ENCODE results near the gene PRX.
"Not testable (repeated sequence)": the region's sequence is repeated elsewhere in the genome, so short reads cannot be mapped to it uniquely, and the experiment has no call there.

The PRX gene

GRCh38 chr19:40432760-40433159, 19.6 kb upstream of the PRX start:
- H3K36me3 ChIP-seq (ENCODE audit: insufficient read depth, low read depth, low read length); H3K4me1 ChIP-seq (ENCODE audit: insufficient read depth, low read length); H3K9me3 ChIP-seq (ENCODE audit: insufficient read depth, low read depth, low read length); H3K27me3 ChIP-seq (ENCODE audit: insufficient read depth, low read length): not testable (repeated sequence)
- Histone ChIP-seq H3K9ac (ENCODE audit: low read depth, low read length) (peak overlapping the region; percentile 87; the same call in 1 of the 2 replicates), H3K4me3 (ENCODE audit: low read length) (peak overlapping the region; percentile 68; the same call in 1 of the 2 replicates), H3K27ac (ENCODE audit: low read length) (peak overlapping the region; percentile 89)

- Histone ChIP-seq H3K4me1 (ENCODE audit: insufficient read depth, low read length) (peaks cover 6% of the 10 kb centered on the region; the same call in 1 of the 2 replicates), H3K9ac (ENCODE audit: low read depth, low read length) (no peak overlapping the region), H3K4me3 (ENCODE audit: low read length) (no peak overlapping the region), H3K27ac (ENCODE audit: low read length) (no peak overlapping the region), H3K9me3 (ENCODE audit: insufficient read depth, low read depth, low read length) (no peaks in the 10 kb centered on the region), H3K36me3 (ENCODE audit: insufficient read depth, low read depth, low read length) (no peaks in the 10 kb centered on the region), H3K27me3 (ENCODE audit: insufficient read depth, low read length) (no peaks in the 10 kb centered on the region)
These were observed 18.5 kb upstream of the PRX start for GRCh38 chr19:40431698-40432097.

DNA sequence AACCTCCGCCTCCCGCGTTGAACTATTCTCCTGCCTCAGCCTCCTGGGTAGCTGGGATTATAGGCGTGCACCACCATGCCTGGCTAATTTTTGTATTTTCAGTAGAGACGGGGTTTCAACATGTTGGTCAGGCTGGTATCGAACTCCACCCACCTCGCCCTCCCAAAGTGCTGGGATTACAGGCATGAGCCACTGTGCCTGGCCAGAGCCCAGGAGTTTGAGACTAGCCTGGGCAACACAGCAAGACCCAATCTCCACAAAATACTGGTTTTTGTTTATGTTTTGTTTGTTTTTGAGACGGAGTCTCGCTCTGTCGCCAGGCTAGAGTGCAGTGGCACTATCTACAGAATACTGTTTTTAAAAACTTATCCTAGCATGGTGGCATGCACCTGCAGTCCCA, 17.1 kb upstream of the PRX start:
- H3K27ac ChIP-seq (ENCODE audit: low read length); H3K4me3 ChIP-seq (ENCODE audit: low read length); H3K36me3 ChIP-seq (ENCODE audit: insufficient read depth, low read depth, low read length); H3K27me3 ChIP-seq (ENCODE audit: insufficient read depth, low read length); H3K9ac ChIP-seq (ENCODE audit: low read depth, low read length); H3K9me3 ChIP-seq (ENCODE audit: insufficient read depth, low read depth, low read length); H3K4me1 ChIP-seq (ENCODE audit: insufficient read depth, low read length): not testable (repeated sequence)

DNA sequence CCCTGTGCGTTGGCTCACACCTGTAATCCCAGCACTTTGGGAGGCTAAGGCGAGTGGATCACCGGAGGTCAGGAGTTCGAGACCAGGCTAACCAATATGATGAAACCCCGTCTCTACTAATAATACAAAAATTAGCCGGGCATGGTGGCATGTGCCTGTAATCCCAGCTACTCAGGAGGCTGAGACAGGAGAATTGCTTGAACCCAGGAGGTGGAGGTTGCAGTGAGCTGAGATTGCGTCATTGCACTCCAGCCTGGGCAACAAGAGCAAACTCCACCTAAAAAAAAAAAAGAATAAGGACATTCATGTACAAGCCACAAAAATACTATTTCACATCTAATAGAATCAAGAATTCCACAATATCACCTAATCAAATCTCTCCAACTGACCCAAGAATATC, 15.0 kb upstream of the PRX start:
- not testable (repeated sequence) for H3K4me1 ChIP-seq (ENCODE audit: insufficient read depth, low read length); H3K27me3 ChIP-seq (ENCODE audit: insufficient read depth, low read length); H3K27ac ChIP-seq (ENCODE audit: low read length); H3K36me3 ChIP-seq (ENCODE audit: insufficient read depth, low read depth, low read length); H3K4me3 ChIP-seq (ENCODE audit: low read length); H3K9me3 ChIP-seq (ENCODE audit: insufficient read depth, low read depth, low read length); H3K9ac ChIP-seq (ENCODE audit: low read depth, low read length)

- Histone ChIP-seq H3K27me3 (ENCODE audit: insufficient read depth, low read length) (no peaks in the 10 kb centered on the region), H3K9me3 (ENCODE audit: insufficient read depth, low read depth, low read length) (no peaks in the 10 kb centered on the region), H3K27ac (ENCODE audit: low read length) (peak within 1 kb of the TSS; percentile 34), H3K4me3 (ENCODE audit: low read length) (peak within 1 kb of the TSS; percentile 74), H3K36me3 (ENCODE audit: insufficient read depth, low read depth, low read length) (peaks cover 8% of the 10 kb centered on the region), H3K9ac (ENCODE audit: low read depth, low read length) (peak within 1 kb of the TSS; percentile 86), H3K4me1 (ENCODE audit: insufficient read depth, low read length) (peaks cover 5% of the 10 kb centered on the region; the same call in 1 of the 2 replicates)
These were observed 12.5 kb upstream of the PRX start, which contains the start of gene SERTAD1 for GRCh38 chr19:40425450-40426287. TSS of gene SERTAD1 (minus strand) at chr19:40425992. CDS start at chr19:40423546, 2,446 bp downstream.

DNA sequence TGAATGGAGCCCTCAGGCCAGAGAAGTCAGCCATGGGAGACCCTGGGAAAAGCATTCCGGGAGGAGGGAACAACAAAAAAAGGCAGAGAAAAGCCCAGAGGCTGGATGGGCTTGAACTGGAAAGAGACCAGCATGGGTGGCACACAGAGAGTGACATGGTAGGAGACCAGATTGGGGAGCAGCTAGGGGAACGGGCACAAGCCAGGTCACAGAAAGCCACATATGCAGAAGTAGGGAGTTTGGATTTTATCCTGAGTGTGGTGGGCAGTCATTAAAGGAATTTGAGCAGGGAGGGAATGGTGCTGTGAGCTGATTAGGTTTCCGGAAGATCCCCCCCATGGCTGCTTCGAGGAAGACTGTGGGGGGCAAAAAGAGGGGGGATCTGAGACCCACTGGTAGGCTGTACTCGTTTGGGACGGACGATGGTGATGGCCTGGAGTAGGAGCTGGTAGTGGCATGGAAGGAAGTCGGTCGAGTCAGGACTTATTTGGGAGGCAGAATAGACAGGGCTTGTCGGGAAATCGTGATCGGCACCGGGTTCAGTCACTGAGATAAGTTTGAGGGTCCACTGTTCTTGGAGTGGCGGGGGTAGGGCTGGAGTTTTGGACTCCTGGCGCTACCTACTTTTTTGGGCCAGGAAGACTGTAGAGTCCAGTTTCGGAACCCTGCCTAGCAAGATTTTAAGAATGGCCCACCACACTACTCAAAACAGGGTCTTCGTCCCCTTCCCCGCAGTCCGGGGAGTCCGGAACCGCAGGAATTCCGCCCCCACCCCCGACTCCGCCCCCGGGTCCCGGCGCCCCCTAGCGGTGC, 11.7 kb upstream of the PRX start:
- Histone ChIP-seq H3K9ac (ENCODE audit: low read depth, low read length) (peak overlapping the region; percentile 86), H3K9me3 (ENCODE audit: insufficient read depth, low read depth, low read length) (no peaks in the 10 kb centered on the region), H3K27me3 (ENCODE audit: insufficient read depth, low read length) (no peaks in the 10 kb centered on the region), H3K36me3 (ENCODE audit: insufficient read depth, low read depth, low read length) (peaks cover 8% of the 10 kb centered on the region), H3K4me3 (ENCODE audit: low read length) (peak overlapping the region; percentile 74), H3K4me1 (ENCODE audit: insufficient read depth, low read length) (peaks cover 5% of the 10 kb centered on the region; the same call in 1 of the 2 replicates), H3K27ac (ENCODE audit: low read length) (peak overlapping the region; percentile 34)

DNA sequence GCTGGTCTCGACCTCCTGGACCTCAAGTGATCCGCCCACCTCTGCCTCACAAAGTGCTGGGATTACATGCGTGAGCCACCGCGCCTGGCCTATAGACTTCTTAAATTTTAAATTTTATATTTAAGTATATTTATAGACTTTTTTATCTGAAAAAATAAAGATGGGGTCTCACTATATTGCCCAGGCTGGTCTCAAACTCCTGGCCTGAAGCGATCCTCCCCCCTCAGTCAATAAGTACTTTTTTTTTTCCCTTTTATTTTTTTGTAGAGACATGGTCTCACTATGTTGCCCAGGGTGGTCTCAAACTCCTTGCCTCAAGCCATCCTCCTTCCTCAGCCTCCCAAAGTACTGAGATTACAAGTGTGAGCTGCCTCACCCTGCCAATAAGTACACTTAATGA, 10.8 kb upstream of the PRX start:
- Histone ChIP-seq H3K4me3 (ENCODE audit: low read length) (no peak overlapping the region), H3K4me1 (ENCODE audit: insufficient read depth, low read length) (peaks cover 5% of the 10 kb centered on the region; the same call in 1 of the 2 replicates), H3K27ac (ENCODE audit: low read length) (no peak overlapping the region), H3K9me3 (ENCODE audit: insufficient read depth, low read depth, low read length) (no peaks in the 10 kb centered on the region), H3K27me3 (ENCODE audit: insufficient read depth, low read length) (no peaks in the 10 kb centered on the region), H3K36me3 (ENCODE audit: insufficient read depth, low read depth, low read length) (peaks cover 8% of the 10 kb centered on the region), H3K9ac (ENCODE audit: low read depth, low read length) (no peak overlapping the region)

DNA sequence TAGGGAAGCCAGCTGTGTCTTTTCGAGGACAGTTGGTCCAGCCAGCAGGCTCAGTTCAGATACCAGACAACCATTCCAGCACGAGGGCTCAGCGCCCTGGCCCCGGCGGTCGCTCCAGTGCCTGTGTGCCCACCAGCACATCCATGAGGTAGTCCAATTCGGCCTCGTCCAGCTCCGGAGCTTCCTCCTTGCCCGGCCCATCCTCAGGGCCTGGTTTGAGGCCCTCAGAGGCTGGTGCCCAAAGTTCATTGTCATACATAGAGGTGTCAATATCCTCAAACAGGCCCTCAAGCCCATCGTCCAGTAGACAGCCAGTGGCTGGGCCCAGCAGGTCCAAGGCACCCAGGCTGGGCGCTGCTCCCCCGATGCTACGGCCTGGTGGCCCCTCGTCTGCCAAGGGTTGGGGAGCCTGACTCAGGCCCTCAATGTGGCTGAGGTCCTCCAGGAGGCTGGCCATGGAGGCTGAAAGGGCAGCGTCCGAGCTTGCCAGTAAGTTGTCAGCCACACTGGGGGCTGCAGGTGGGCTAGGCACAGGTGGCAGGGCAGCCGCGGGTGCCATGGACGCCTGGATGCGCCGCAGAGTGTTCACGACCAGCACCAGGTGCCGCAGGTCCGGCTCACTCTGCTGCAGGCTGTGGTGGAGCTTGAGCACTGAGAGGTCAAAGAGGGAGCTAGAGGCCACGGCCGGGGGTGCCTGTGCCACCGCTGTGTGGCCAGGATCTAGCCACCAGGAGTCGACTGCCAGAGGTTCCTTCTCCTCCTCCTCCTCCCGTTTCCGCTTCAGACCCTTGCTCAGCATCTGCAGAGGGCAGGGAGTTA, 9.8 kb upstream of the PRX start:
- Histone ChIP-seq H3K36me3 (ENCODE audit: insufficient read depth, low read depth, low read length) (peaks cover 8% of the 10 kb centered on the region), H3K9me3 (ENCODE audit: insufficient read depth, low read depth, low read length) (no peaks in the 10 kb centered on the region), H3K27me3 (ENCODE audit: insufficient read depth, low read length) (no peaks in the 10 kb centered on the region), H3K4me3 (ENCODE audit: low read length) (no peak overlapping the region), H3K4me1 (ENCODE audit: insufficient read depth, low read length) (peaks cover 5% of the 10 kb centered on the region; the same call in 1 of the 2 replicates), H3K27ac (ENCODE audit: low read length) (no peak overlapping the region), H3K9ac (ENCODE audit: low read depth, low read length) (no peak overlapping the region)

GRCh38 chr19:40421993-40422747, 9.0 kb upstream of the PRX start:
- Histone ChIP-seq H3K4me3 (ENCODE audit: low read length) (no peak overlapping the region), H3K36me3 (ENCODE audit: insufficient read depth, low read depth, low read length) (peaks cover 8% of the 10 kb centered on the region), H3K27me3 (ENCODE audit: insufficient read depth, low read length) (no peaks in the 10 kb centered on the region), H3K9ac (ENCODE audit: low read depth, low read length) (no peak overlapping the region), H3K4me1 (ENCODE audit: insufficient read depth, low read length) (peaks cover 5% of the 10 kb centered on the region; the same call in 1 of the 2 replicates), H3K27ac (ENCODE audit: low read length) (no peak overlapping the region), H3K9me3 (ENCODE audit: insufficient read depth, low read depth, low read length) (no peaks in the 10 kb centered on the region)

GRCh38 chr19:40420766-40421765, 7.9 kb upstream of the PRX start:
- H3K9me3 ChIP-seq (ENCODE audit: insufficient read depth, low read depth, low read length) = no peaks in the 10 kb centered on the region
- peak overlapping the region; percentile 79 for H3K27ac ChIP-seq (ENCODE audit: low read length)
- no peaks in the 10 kb centered on the region for H3K27me3 ChIP-seq (ENCODE audit: insufficient read depth, low read length)
- H3K36me3 ChIP-seq (ENCODE audit: insufficient read depth, low read depth, low read length) = peaks cover 8% of the 10 kb centered on the region
- peak overlapping the region; percentile 86; the same call in 1 of the 2 replicates for H3K9ac ChIP-seq (ENCODE audit: low read depth, low read length)
- H3K4me1 ChIP-seq (ENCODE audit: insufficient read depth, low read length) = peaks cover 5% of the 10 kb centered on the region; the same call in 1 of the 2 replicates
- H3K4me3 ChIP-seq (ENCODE audit: low read length) = peak overlapping the region; percentile 81

Measured in iPS-20b (cell line).